NCI-H1105 (cell line): ENCODE data around the gene B3GALT4.
A peak's percentile ranks its signal among the peaks of the same experiment; 100 is the strongest.
"Not testable (repeated sequence)": the region's sequence is repeated elsewhere in the genome, so short reads cannot be mapped to it uniquely, and the experiment has no call there.

Experiments used
- DNase-seq: peaks from one replicate; lab custom pipeline; 2025; lab: John Stamatoyannopoulos, UW

Gene B3GALT4

DNA sequence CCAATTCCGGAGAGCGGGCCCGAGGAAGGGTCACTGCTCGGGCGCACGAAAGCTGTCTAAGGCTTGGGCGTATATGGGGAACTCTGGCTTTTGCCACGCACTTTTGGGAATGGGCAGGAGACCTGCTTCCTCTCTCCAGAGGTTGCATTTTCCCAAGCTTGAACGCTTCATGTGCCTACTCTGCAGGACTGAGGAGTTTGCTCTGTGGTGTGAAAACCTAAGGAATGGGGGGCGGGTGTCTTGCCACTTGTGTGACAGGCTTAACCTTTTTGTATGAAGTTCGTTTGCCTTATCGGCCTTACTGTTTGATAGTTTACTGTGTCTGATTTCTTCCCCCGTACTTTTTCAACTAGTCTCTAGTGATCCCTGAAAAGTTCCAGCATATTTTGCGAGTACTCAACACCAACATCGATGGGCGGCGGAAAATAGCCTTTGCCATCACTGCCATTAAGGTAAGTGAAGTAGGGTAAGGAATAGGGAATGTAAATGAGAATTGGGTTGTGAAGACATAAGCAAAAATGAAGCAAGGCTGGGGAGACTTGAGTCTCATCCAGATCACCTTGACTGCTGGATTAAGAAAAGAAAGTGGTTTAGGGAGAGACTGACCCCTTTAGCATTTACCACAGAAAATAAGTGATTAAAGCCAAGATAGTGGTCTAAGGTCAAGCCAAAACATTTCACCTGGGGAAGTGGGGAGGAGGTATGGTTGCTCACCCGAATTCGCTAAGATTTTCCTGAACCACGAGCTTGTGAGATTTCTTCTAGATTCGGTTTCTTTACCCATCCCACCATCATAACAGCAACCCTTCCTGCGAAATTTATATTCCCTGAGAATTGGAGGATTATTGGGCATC, 4.4 kb upstream of the B3GALT4 start:
- DNase-seq, result no peak

DNA sequence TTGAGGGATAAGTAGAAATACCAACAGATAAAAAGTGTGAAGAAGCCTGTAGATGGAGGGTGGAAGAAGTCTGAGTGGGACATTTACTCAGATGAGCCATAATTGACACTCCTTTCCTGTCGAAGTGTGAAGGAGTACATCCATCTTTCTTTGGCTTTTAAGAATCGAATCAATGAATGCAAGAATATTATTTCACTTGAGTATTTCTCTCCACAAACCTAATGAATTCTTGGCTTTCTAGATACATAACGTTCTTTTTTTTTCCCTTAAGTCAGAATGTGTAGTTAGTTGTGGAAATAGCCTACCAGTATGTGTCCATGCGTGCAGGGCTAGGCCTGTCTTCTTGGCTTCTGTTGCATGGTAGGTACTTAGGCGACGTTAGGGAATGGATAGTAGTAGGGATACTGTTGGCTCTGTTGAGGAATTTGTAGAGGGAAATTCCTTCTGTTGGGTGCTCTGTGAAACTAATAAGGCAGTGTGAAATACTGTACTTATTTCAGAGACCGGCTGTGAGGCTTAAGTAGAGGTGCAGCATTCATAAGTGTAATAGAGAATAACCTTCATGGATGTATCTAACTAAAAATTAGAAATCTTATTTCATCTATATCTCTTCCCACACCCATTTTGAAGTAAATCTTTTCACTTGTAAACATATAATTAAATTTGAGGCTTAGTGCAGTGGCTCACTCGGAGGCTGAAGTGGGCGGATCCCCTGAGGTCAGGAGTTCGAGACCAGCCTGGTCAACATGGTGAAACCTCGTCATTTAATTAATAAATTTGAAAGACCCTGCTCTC, 3.6 kb upstream of the B3GALT4 start:
- DNase-seq, result no peak

DNA sequence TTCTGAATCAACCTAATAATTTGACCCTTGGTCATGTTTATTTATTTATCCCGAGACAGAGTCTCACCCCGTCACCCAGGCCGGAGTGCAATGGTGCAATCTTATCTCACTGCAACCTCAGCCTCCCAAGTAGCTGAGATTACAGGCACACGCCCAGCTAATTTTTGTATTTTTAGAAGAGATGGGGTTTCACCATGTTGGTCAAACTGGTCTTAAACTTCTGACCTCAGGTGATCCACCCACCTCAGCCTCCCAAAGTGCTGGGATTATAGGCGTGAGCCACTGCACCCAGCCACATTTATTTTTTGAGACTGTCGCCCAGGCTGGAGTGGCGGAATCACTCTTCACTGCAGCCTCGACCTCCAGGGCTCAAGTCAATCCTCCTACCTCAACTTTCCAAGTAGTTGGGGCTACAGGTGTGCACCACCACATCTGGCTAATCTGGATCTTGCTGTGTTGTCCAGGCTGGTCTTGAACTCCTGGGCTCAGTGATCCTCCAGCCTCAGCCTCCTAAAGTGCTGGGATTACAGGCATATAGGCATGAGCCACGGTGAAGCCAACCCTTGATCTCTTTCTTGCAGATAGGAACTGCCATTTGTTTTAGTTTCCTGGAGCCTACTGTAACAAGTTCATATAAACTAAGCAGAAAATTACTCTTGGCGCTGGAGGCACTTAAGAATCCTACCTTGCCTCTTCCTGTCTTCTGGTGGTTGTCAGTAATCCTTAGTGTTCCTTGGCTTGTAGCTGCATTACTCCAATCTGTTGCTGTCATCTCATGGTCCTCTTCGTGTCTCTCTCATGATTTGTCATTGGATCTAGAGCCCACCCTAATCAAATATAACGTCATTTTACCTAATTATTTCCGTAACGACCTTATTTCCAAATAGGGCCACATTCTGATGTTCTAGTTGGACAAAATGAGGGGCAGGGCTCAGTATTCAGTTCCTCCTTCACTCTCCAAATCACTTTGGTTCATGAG, 2.7 kb upstream of the B3GALT4 start:
- DNase-seq, result no peak

DNA sequence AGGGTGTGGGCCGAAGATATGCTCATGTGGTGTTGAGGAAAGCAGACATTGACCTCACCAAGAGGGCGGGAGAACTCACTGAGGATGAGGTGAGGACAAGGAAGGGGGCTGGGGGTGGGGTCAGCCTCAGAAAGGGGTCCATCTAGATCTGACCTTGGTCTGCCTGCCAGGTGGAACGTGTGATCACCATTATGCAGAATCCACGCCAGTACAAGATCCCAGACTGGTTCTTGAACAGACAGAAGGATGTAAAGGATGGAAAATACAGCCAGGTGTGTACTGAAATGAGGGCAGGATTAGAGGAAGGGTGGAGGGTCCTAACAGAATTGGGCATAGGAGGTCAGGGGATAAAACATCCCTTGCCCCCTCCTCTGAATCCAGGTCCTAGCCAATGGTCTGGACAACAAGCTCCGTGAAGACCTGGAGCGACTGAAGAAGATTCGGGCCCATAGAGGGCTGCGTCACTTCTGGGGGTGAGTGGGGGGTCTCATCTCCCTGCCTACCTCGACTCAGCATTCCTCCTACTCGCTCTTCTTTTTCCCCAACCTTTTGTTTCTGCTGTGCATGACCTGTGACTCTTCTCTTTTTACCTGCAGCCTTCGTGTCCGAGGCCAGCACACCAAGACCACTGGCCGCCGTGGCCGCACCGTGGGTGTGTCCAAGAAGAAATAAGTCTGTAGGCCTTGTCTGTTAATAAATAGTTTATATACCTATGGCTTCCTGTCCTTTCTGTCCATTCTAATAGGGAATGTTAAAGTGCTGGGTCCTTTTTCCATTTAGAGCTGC, 935 bp upstream of the B3GALT4 start:
- not testable (repeated sequence) for DNase-seq

DNA sequence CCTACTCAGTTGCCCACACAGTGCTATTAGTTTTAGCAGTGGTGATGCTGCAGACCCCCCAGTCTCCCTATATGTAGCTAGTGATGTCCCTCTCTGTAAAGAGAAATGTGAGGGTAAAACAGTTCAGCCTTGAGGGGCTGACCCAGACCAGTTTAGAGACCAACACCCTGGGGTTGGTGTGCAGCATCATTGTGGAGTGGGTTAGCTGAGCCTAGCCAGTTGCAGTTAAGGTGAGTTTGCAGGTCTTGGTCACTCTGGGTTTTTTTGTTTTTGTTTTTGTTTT, 401 bp upstream of the B3GALT4 start:
- DNase-seq, result no peak

DNA sequence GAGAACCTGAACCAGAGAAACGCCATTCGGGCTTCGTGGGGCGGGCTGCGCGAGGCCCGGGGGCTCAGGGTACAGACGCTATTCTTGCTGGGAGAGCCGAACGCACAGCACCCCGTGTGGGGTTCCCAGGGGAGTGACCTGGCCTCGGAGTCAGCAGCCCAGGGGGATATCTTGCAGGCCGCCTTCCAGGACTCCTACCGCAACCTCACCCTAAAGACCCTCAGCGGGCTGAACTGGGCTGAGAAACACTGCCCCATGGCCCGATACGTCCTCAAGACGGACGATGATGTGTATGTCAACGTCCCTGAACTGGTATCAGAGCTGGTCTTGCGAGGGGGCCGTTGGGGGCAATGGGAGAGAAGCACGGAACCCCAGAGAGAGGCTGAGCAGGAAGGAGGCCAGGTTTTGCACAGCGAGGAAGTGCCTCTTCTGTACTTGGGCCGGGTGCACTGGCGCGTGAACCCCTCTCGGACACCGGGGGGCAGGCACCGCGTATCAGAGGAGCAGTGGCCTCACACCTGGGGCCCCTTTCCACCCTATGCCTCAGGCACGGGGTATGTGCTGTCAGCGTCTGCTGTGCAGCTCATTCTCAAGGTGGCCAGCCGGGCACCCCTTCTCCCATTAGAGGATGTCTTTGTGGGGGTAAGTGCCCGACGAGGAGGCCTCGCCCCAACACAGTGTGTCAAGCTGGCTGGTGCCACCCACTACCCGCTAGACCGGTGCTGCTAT, 904 bp downstream of the B3GALT4 start:
- DNase-seq, result no peak

DNA sequence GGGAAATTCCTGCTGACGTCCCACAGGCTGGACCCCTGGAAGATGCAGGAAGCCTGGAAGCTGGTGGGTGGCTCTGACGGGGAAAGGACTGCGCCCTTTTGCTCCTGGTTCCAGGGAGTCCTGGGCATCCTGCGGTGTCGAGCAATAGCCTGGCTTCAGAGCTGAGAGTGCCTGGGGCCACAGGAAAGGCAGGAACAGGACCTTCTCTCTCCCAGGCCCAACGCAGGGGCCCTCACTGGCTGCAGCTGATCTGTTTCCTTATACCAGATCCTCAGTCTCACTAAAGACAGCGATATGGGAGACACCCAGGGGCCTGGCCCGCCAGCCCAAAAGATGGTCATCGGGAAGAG, 1.4 kb downstream of the B3GALT4 start:
- no peak for DNase-seq

DNA sequence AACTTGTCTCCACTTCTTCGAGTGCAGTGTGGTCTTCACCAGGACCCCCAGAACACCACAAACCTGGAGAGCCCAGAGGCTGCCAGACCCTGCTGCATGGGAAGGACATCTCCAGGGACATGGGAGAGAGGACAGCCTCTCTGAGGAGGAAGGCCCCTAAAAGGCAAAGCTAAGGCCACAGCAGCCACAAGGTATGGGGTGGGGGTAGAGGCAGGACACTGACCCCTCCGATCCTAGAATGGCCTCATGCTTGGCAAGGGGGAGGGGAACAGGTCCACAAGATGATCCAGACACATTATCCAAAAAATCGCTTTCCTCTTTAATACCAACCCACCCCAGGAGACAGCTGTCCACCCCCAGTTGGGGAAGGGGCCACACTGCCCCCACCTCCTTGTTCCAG, 1.9 kb downstream of the B3GALT4 start:
- DNase-seq, result no peak

DNA sequence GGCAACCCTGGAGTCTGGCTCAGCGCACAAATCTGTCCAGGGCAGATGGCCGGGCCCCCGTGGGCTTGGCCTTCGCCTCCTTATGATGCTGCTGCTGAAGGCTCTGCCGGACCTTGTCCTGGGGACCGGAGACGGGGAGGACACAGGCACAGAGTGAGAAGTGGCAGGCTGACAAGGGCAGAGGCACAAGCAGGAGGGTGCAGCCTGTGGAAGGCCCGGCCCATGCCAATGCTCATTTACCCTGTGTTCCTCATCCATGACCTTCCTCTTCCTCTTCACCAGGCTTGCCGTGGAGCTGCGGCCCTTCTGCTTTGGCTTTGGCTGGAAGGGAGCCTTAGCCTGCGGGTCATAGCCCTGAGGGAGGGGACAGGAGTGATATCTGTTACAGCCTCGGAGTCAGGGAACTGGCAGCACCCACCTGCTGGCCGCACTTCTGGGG, 2.4 kb downstream of the B3GALT4 start:
- DNase-seq, result no peak

DNA sequence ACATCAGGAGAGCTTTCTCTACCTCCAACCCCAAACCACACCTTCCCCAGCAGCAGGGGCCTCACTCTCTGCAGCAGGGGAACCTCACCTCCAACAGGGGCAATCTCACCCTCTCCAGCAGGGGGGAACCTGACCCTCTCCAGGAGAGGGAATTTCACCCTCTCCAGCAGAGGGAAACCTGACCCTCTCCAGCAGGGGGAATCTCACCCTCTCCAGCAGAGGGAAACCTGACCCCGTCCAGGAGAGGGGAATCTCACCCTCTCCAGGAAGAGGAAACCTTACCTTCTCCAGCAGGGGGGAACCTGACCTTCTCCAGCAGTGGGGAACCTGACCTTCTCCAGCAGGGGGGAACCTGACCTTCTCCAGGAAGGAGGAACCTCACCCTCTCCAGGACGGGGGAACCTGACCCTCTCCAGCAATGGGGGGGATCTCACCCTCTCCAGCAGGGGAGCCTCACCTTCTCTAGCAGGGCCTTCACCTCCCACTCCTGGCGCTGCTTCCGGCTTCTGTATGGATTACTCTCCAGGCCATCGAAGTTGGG, 3.1 kb downstream of the B3GALT4 start:
- DNase-seq, result peak; percentile 26

DNA sequence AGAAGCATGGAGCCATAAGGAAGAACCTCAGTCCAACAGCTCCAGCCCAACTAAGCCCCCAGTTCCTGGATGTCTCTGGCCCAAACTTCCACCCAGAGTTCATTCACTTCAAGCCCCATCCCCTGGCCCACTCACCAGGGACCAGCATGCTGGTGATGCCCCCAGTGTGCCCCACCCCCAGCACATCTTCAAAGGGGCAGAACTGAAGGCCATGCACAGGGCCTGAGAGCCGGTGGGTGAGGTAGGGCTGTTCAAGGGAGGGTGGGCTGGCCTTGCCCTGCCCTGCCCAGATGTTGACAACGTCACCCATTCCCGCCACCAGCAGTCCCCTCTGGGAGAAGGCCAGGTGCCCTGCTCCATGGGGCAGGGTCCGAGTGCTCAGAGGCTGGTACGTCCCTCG, 3.6 kb downstream of the B3GALT4 start:
- DNase-seq, result no peak

DNA sequence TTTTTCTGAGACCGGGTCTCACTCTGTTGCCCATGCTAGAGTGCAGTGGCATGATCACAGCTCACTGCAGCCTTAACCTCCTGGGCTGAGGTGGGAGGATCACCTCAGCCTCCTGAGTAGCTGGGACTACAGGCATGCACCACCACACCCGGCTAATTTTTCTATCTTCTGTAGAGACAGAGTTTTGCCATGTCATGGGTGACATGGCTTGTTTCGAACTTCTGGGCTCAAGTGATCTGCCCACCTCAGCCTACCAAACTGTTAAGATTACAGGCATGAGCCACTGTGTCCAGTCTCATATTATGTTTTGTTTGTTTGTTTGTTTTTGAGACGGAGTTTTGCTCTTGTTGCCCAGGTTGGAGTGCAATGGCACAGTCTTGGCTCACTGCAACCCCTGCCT, 8.3 kb downstream of the B3GALT4 start:
- not testable (repeated sequence) for DNase-seq

DNA sequence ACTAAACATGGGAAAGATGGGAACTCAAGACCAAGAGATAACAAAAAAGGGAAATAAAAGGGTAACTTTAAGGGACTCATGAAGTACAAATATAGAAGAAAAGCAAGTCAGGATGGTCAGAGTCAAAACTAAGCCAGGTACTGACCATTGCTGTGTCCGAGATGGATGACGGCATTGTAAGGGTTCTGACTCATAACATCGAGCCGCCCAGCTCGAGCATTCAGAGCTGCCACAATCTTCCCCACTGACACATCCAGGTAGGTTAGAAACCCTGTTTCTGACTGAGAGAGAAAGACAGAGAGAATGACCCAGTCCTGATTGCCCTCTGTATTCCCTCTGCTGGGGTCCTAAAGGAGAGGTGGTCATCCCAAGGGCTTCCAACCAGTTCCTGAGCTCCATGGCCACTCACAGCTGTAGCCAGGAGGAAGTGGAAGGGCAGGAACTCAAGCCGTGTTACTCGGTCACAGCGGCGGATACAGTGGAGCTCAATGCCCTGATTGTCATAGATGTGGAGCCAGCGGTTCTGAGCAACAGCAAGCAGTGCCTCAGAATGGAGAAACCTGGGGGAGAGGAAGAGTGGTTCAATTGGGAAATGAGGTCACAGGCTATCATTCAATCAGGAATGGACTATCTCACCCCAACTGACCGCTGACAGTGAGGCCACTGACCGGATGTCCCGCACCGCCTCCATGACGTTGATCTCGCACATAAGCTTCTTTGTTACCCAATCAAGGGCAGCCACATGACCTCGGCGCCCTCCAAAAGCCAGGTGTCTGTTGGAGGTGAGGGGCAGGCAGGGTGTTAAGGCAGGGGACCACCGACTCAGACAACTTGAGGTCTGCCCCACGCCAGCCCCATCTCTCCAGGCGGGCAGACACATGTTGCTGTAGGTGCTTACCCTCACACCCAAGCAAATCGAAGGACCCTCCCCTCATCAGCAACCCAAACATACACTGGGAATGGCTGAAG, 10.3 kb downstream of the B3GALT4 start:
- DNase-seq, result no peak

DNA sequence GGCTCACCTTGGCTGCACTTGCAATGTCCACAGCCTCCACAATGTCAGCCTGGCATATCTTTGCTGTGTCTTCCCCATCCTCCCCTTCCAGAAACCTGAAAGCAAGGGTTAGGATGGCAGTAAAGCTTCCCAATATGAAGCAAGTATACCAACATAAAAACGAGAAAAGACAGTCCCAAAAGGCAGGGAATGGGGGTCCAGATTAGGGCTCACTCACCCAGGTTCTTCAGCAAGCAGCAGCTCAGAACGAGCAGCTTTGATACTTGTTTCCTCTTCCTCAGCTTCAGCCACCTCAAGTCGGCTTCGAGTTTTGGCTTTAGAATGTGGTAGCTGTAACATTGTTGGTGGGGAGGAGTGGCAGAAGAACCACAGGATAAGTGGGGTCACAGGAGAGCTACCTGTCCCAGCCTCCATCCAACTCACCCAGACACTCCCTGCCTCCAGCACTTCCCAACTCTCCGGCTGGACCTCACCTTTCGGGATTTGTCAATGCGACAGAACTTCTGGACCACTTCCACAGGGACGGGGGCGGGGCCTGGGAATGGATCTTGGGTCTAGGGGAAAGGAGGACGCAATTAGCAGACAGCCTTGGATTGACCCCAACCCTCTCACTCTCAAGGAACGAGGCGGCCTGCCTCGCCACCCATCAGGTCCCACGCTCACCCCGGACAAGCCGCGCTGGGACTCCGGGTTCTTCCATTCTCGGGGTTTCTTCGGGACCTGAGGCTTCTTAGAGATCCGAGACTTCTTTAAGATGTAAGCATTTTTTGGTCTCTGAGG, 11.4 kb downstream of the B3GALT4 start:
- DNase-seq, result no peak

DNA sequence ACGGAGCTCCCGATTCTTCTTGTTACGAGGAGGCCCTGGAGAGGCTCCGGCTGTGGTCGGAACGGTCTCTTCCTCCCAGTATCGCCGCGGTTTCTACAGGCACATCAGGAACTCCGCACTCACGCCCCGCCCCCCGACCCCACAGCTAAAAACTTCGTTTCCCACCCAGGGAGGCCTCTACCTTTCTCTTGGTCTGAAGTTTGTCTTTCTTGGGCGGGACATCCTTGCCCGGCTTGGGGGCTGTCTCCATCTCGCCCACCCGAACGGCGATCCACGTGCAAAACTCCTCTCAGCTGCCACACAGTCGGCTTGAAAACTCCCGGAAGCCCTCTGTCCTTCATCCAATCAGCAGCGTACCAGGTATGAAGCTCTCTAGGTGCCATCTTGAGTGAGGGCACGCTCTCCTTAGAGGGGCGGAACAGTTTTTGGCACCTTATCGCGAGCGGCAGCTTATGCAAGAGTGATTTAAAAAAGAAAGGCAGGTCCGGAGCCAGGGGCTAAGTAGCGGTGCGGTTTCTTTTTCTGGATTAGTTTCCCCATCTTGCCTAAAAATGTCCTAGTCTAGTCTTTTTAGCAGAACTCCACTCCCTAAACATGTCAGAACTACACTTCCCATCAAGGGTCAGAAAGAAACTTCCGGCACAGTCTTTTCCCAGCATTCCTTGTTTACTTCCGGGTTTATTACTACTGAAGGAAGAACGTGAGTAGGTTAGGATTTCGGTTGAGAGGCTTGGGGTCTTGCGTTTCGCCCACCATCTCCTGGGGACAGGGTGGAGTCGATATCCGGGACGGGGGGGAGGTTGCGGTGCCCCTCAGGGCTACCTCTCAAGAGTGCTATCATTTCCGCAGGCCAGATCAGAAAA, 12.2 kb downstream of the B3GALT4 start, which contains the start of the genes PFDN6 and WDR46:
PFDN6 (plus strand) TSS at position 681 of the 863 bp plus-strand sequence. CDS start 256 bp downstream, outside the sequence.
WDR46 (minus strand) TSS at position 319 of the 863 bp plus-strand sequence; CDS start at position 250, 69 bp downstream.
- peak; percentile 77 for DNase-seq

DNA sequence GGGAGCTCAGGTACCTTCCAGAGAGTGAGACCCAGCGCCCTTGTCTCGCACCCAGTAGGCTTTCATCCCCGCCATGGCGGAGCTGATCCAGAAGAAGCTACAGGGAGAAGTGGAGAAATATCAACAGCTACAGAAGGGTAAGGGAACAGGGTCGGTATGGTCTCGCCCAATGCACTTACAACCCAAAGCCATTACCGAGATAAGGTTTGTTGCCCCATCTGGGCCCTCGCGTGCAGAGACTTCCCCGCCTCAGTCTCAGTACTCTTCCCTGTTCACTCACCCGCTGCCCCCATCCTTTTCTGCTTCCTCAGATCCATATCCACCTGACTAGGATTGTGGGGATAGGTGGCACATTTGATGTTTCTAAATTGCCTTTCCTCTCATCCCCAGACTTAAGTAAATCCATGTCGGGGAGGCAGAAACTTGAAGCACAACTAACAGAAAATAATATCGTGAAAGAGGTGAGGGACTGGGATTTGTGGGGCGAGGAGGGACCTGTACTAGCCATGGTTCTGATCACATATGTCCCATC, 12.9 kb downstream of the B3GALT4 start:
- no peak for DNase-seq

DNA sequence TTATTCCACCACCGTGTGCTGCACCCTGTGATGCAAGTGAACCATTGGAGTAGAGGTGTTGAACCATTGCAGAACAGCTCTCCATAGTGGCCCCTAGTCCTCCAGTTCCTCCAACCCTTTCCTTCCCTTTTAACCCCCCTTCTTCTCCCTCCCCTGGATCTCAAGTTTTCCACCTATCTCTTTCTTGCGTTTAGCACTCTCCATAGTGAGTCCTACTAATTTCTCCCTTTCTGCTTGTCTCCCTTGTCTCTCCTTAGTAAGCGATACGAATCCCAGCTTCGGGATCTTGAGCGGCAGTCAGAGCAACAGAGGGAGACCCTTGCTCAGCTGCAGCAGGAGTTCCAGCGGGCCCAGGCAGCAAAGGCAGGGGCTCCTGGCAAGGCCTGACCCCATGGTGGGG, 13.5 kb downstream of the B3GALT4 start:
- no peak for DNase-seq
